Naive thymus-derived CD8-positive, alpha-beta T cell (primary cell): ENCODE data around the gene EHD4. TPM values are rescaled to one million over a fixed set of nuclear protein-coding genes. Genes with fewer than 3 reads are reported as not detected.
A peak's percentile ranks its signal among the peaks of the same experiment; 100 is the strongest.

Experiments used
- ATAC-seq, 2 donors: fragments of 150-1000 bp; cut with Tn5 transposase in 1 of 2; sonication (Bioruptor Pico), chemical (Tn5 transposase) in 1 of 2; 1 replicate in 1 of 2; 2 replicates in 1 of 2; pipeline ENCODE4 v1.10.0; 2021; ENCODE audit warnings: mild to moderate bottlenecking in 2 of 2, moderate library complexity in 2 of 2
- POLR2A ChIA-PET: fragments of 350-600 bp; sonication (Branson Sonifier 250); formaldehyde crosslinking; loops from one replicate; lab custom pipeline; 2021; ENCODE audit warnings: antibody characterized with exemption; lab: Charles Lee
- DNase-seq, 10 donors: peaks; one replicate each; pipeline versions ENCODE4 v3.0.0 to v3.0.0-alpha.2; 2020 to 2022
- H3K27ac Mint-ChIP-seq, 10 donors: one replicate each; pipeline ENCODE4 v1.8.0; 2020 to 2022; ENCODE audit warnings: mild to moderate bottlenecking in 10 of 10, mixed read lengths in 10 of 10, moderate library complexity in 4 of 10, inconsistent platforms in 1 of 10
- H3K27me3 Mint-ChIP-seq, 5 donors: one replicate each; pipeline ENCODE4 v1.8.0; 2021 to 2022; ENCODE audit warnings: mixed read lengths in 5 of 5
- H3K36me3 Mint-ChIP-seq, 3 donors: one replicate each; pipeline ENCODE4 v1.8.0; 2020 to 2022; ENCODE audit warnings: mixed read lengths in 3 of 3, mild to moderate bottlenecking in 2 of 3, inconsistent platforms in 1 of 3
- H3K4me1 Mint-ChIP-seq, 4 donors: one replicate each; pipeline ENCODE4 v1.8.0; 2021 to 2022; ENCODE audit warnings: mixed read lengths in 4 of 4
- H3K4me3 Mint-ChIP-seq, 10 donors: one replicate each; pipeline ENCODE4 v1.8.0; 2020 to 2022; ENCODE audit warnings: mild to moderate bottlenecking in 10 of 10, mixed read lengths in 10 of 10, moderate library complexity in 6 of 10, inconsistent platforms in 1 of 10
- H3K9me3 Mint-ChIP-seq, 9 donors: one replicate each; pipeline ENCODE4 v1.8.0; 2020 to 2022; ENCODE audit warnings: mixed read lengths in 9 of 9, mild to moderate bottlenecking in 3 of 9, inconsistent platforms in 1 of 9, moderate library complexity in 1 of 9
- polyA plus RNA-seq, 3 donors: library from polyadenylated mRNA; unstranded; fragments of 300-500 nt; fragmentation: Illumina TruSeq; gene quantifications; one replicate each; pipeline ENCODE4 v1.2.3, GENCODE V29; 2021
- total RNA-seq, 8 experiments: library from RNA in 2 of 8; stranded (reverse) in 2 of 8; gene quantifications; one replicate each; pipeline ENCODE4 v1.2.3 and lab custom pipeline; 2021 to 2026

Gene EHD4
- total and polyA plus RNA-seq, 5 experiments from 2014 or later: 5.2 to 10.4 (median 7.6) TPM

- H3K9me3 Mint-ChIP-seq: no peaks in the 10 kb centered on the region
- ATAC-seq: no peak
- POLR2A ChIA-PET: no interaction called here
- H3K27ac Mint-ChIP-seq: no peak overlapping the region
- H3K4me1 Mint-ChIP-seq: peaks cover 0 to 3% (median 0%) of the 10 kb centered on the region in 4 donors
- H3K36me3 Mint-ChIP-seq: no peaks in the 10 kb centered on the region
- peaks cover 0 to 6% (median 0%) of the 10 kb centered on the region in 5 donors for H3K27me3 Mint-ChIP-seq
- no peak for DNase-seq
- H3K4me3 Mint-ChIP-seq: no peak overlapping the region
Observed at GRCh38 chr15:42007386-42007785, 35.0 kb upstream of the EHD4 start.

GRCh38 chr15:42002333-42002732 lies 30.0 kb upstream of the EHD4 start:
- no peak for ATAC-seq
- Mint-ChIP-seq H3K4me3 (no peak overlapping the region), H3K27ac (peak overlapping the region in 1 of 10 donors; percentile 71), H3K27me3 (peaks cover 0 to 6% (median 0%) of the 10 kb centered on the region in 5 donors), H3K36me3 (no peaks in the 10 kb centered on the region), H3K9me3 (no peaks in the 10 kb centered on the region), H3K4me1 (no peaks in the 10 kb centered on the region)
- POLR2A ChIA-PET: no interaction called here
- DNase-seq: no peak

GRCh38 chr15:42001236-42001635 lies 28.9 kb upstream of the EHD4 start:
- no peak overlapping the region for H3K4me3 Mint-ChIP-seq
- no peak overlapping the region for H3K27ac Mint-ChIP-seq
- peaks cover 0 to 6% (median 0%) of the 10 kb centered on the region in 5 donors for H3K27me3 Mint-ChIP-seq
- no peak for ATAC-seq
- no peak for DNase-seq
- no peaks in the 10 kb centered on the region for H3K4me1 Mint-ChIP-seq
- H3K9me3 Mint-ChIP-seq: no peaks in the 10 kb centered on the region
- POLR2A ChIA-PET: no interaction called here
- no peaks in the 10 kb centered on the region for H3K36me3 Mint-ChIP-seq

GRCh38 chr15:41999290-42000285 lies 27.2 kb upstream of the EHD4 start:
- H3K27ac Mint-ChIP-seq: peak overlapping the region in 1 of 10 donors; percentile 53
- no peak for DNase-seq
- H3K4me3 Mint-ChIP-seq: no peak overlapping the region
- no peaks in the 10 kb centered on the region for H3K9me3 Mint-ChIP-seq
- H3K27me3 Mint-ChIP-seq: peaks cover 0 to 6% (median 0%) of the 10 kb centered on the region in 5 donors
- ATAC-seq: no peak
- H3K36me3 Mint-ChIP-seq: no peaks in the 10 kb centered on the region
- POLR2A ChIA-PET: no interaction called here
- H3K4me1 Mint-ChIP-seq: no peaks in the 10 kb centered on the region

GRCh38 chr15:41997845-41998244 lies 25.5 kb upstream of the EHD4 start:
- Mint-ChIP-seq H3K27me3 (peaks cover 0 to 1% (median 0%) of the 10 kb centered on the region in 5 donors), H3K4me3 (no peak overlapping the region), H3K9me3 (no peaks in the 10 kb centered on the region), H3K36me3 (no peaks in the 10 kb centered on the region), H3K4me1 (no peaks in the 10 kb centered on the region), H3K27ac (no peak overlapping the region)
- POLR2A ChIA-PET: interaction anchor here (0.5 kb wide), 1 partner anchor 598 kb away, joined by 3 read pairs; no protein-coding TSS in a partner anchor
- DNase-seq (no peak), ATAC-seq (no peak)

GRCh38 chr15:41996921-41997592 lies 24.7 kb upstream of the EHD4 start:
- no peaks in the 10 kb centered on the region for H3K4me1 Mint-ChIP-seq
- H3K27ac Mint-ChIP-seq: no peak overlapping the region
- POLR2A ChIA-PET: no interaction called here
- peaks cover 0 to 1% (median 0%) of the 10 kb centered on the region in 5 donors for H3K27me3 Mint-ChIP-seq
- ATAC-seq (no peak), DNase-seq (no peak)
- no peak overlapping the region for H3K4me3 Mint-ChIP-seq
- no peaks in the 10 kb centered on the region for H3K9me3 Mint-ChIP-seq
- no peaks in the 10 kb centered on the region for H3K36me3 Mint-ChIP-seq

GRCh38 chr15:41996376-41996775 lies 24.0 kb upstream of the EHD4 start:
- Mint-ChIP-seq H3K4me3 (no peak overlapping the region), H3K36me3 (no peaks in the 10 kb centered on the region), H3K4me1 (no peaks in the 10 kb centered on the region), H3K9me3 (no peaks in the 10 kb centered on the region), H3K27me3 (peaks cover 0 to 1% (median 0%) of the 10 kb centered on the region in 5 donors), H3K27ac (no peak overlapping the region)
- ATAC-seq (no peak), DNase-seq (no peak)
- POLR2A ChIA-PET: no interaction called here

GRCh38 chr15:41995476-41995855 lies 23.1 kb upstream of the EHD4 start:
- Mint-ChIP-seq H3K9me3 (no peaks in the 10 kb centered on the region), H3K27ac (peak overlapping the region in 1 of 10 donors; percentile 63), H3K27me3 (no peaks in the 10 kb centered on the region), H3K4me1 (no peaks in the 10 kb centered on the region), H3K36me3 (no peaks in the 10 kb centered on the region), H3K4me3 (no peak overlapping the region)
- POLR2A ChIA-PET: interaction anchor here (0.8 kb wide), 1 partner anchor 9 kb away, joined by 5 read pairs; no protein-coding TSS in a partner anchor
- ATAC-seq (no peak), DNase-seq (no peak)

- Mint-ChIP-seq H3K4me3 (no peak overlapping the region), H3K9me3 (no peaks in the 10 kb centered on the region), H3K27ac (peak overlapping the region in 1 of 10 donors; percentile 63), H3K4me1 (no peaks in the 10 kb centered on the region), H3K27me3 (no peaks in the 10 kb centered on the region), H3K36me3 (no peaks in the 10 kb centered on the region)
- no peak for ATAC-seq
- POLR2A ChIA-PET: interaction anchor here (0.6 to 0.8 kb wide), 2 partner anchors 8 to 10 kb away, joined by 3 to 5 read pairs; no protein-coding TSS in a partner anchor
- no peak for DNase-seq
Observed at GRCh38 chr15:41994772-41995475, 22.6 kb upstream of the EHD4 start.

- POLR2A ChIA-PET: interaction anchor here (0.6 kb wide), 1 partner anchor 10 kb away, joined by 3 read pairs; no protein-coding TSS in a partner anchor
- Mint-ChIP-seq H3K27ac (no peak overlapping the region), H3K27me3 (no peaks in the 10 kb centered on the region), H3K9me3 (no peaks in the 10 kb centered on the region), H3K4me1 (no peaks in the 10 kb centered on the region), H3K36me3 (no peaks in the 10 kb centered on the region), H3K4me3 (no peak overlapping the region)
- ATAC-seq (no peak), DNase-seq (no peak)
Observed at GRCh38 chr15:41994171-41994650, 21.9 kb upstream of the EHD4 start.

GRCh38 chr15:41993472-41994170 lies 21.3 kb upstream of the EHD4 start:
- no peak overlapping the region for H3K27ac Mint-ChIP-seq
- H3K4me3 Mint-ChIP-seq: no peak overlapping the region
- no peak for DNase-seq
- POLR2A ChIA-PET: no interaction called here
- no peak for ATAC-seq
- peaks cover 0 to under 1% (median 0%) of the 10 kb centered on the region in 4 donors for H3K4me1 Mint-ChIP-seq
- no peaks in the 10 kb centered on the region for H3K36me3 Mint-ChIP-seq
- H3K9me3 Mint-ChIP-seq: no peaks in the 10 kb centered on the region
- peaks cover 0 to 4% (median 0%) of the 10 kb centered on the region in 5 donors for H3K27me3 Mint-ChIP-seq

GRCh38 chr15:41992803-41993190 lies 20.4 kb upstream of the EHD4 start:
- DNase-seq (no peak), ATAC-seq (no peak)
- Mint-ChIP-seq H3K9me3 (no peaks in the 10 kb centered on the region), H3K4me1 (peaks cover 0 to 3% (median 0%) of the 10 kb centered on the region in 4 donors), H3K4me3 (no peak overlapping the region), H3K27ac (peak overlapping the region in 1 of 10 donors; percentile 45), H3K36me3 (no peaks in the 10 kb centered on the region), H3K27me3 (peaks cover 0 to 10% (median 0%) of the 10 kb centered on the region in 5 donors)
- POLR2A ChIA-PET: no interaction called here
